Measurements from ENCODE around the gene SYTL1. TPM values are rescaled to one million over a fixed set of nuclear protein-coding genes. Genes with fewer than 3 reads are reported as not detected.

Gene SYTL1
- total RNA-seq = 100 to 1,000 TPM; 244 to 312 (median 273) TPM
- 144 TPM for total RNA-seq (2013)

GRCh38 chr1:27341525-27342252, at the start of gene SYTL1:
TSS of gene SYTL1 (plus strand) at chr1:27342022. CDS start at chr1:27345335, 3,313 bp downstream.
- H3K36me3 Mint-ChIP-seq = no peaks in the 10 kb centered on the region
- TF ChIP-seq CTCF (IDR thresholded peaks at IDR 0.05) = no peak
- peak; percentile 75 to 82 (median 76) for ATAC-seq
- H3K27me3 Mint-ChIP-seq (ENCODE audit: low read depth in 2 of 2) = no peaks in the 10 kb centered on the region
- peaks cover 51 to 62% of the 10 kb centered on the region in 2 donors for H3K4me1 Mint-ChIP-seq
- no peaks in the 10 kb centered on the region for H3K27me3 ChIP-seq (ENCODE audit: control insufficient read depth, insufficient read depth, low read length)
- peak within 1 kb of the TSS; percentile 91 for H3K4me3 Mint-ChIP-seq
- peak within 1 kb of the TSS; percentile 88 to 90 for H3K27ac Mint-ChIP-seq
- peaks cover 55% of the 10 kb centered on the region for H3K4me1 ChIP-seq (ENCODE audit: control insufficient read depth, insufficient read depth, low read length)
- no peaks in the 10 kb centered on the region for H3K9me3 ChIP-seq (ENCODE audit: control insufficient read depth, insufficient read depth, low read length)
- H3K4me3 ChIP-seq (ENCODE audit: low read length) = peak within 1 kb of the TSS; percentile 80
- peak; percentile 75 to 77 for DNase-seq
- under 1% methylated on average over 22 of the region's 22 CpGs for WGBS (ENCODE audit: insufficient coverage)
- H3K27ac ChIP-seq (ENCODE audit: low read length) = peak within 1 kb of the TSS; percentile 92
- H3K9me3 Mint-ChIP-seq = no peaks in the 10 kb centered on the region
- intact Hi-C loops (cut with micrococcal nuclease) = loop anchor here (1.0 to 10.0 kb wide), 4 partner anchors 8 to 647 kb away; partner anchors contain the start of genes ARID1A and TMEM222
- peaks cover 13% of the 10 kb centered on the region for H3K36me3 ChIP-seq (ENCODE audit: control insufficient read depth, insufficient read depth, low read length)

GRCh38 chr1:27292106-27292505, 49.7 kb upstream of the SYTL1 start:
- DNase-seq = no peak
- Histone ChIP-seq H3K9me3 (ENCODE audit: control insufficient read depth, insufficient read depth, low read length) (no peaks in the 10 kb centered on the region), H3K27me3 (ENCODE audit: control insufficient read depth, insufficient read depth, low read length) (no peaks in the 10 kb centered on the region), H3K27ac (ENCODE audit: low read length) (no peak overlapping the region), H3K36me3 (ENCODE audit: control insufficient read depth, insufficient read depth, low read length) (peaks cover 66% of the 10 kb centered on the region), H3K4me3 (ENCODE audit: low read length) (no peak overlapping the region), H3K4me1 (ENCODE audit: control insufficient read depth, insufficient read depth, low read length) (no peaks in the 10 kb centered on the region)
- H3K27me3 Mint-ChIP-seq (ENCODE audit: low read depth in 2 of 2) = no peaks in the 10 kb centered on the region
- no peak overlapping the region for H3K4me3 Mint-ChIP-seq
- H3K36me3 Mint-ChIP-seq = no peaks in the 10 kb centered on the region
- no peak for ATAC-seq
- 93% methylated on average over 5 of the region's 5 CpGs for WGBS (ENCODE audit: insufficient coverage)
- intact Hi-C loops (cut with micrococcal nuclease) = no loop called here
- H3K9me3 Mint-ChIP-seq = no peaks in the 10 kb centered on the region
- H3K4me1 Mint-ChIP-seq = no peaks in the 10 kb centered on the region
- H3K27ac Mint-ChIP-seq = no peak overlapping the region
- no peak for TF ChIP-seq CTCF (IDR thresholded peaks at IDR 0.05)

- no peaks in the 10 kb centered on the region for H3K4me1 ChIP-seq (ENCODE audit: control insufficient read depth, insufficient read depth, low read length)
- no peak overlapping the region for H3K27ac ChIP-seq (ENCODE audit: low read length)
- no peaks in the 10 kb centered on the region for H3K27me3 ChIP-seq (ENCODE audit: control insufficient read depth, insufficient read depth, low read length)
- intact Hi-C loops (cut with micrococcal nuclease) = no loop called here
- Mint-ChIP-seq H3K27ac (no peak overlapping the region), H3K9me3 (no peaks in the 10 kb centered on the region), H3K36me3 (no peaks in the 10 kb centered on the region), H3K4me1 (no peaks in the 10 kb centered on the region), H3K4me3 (no peak overlapping the region), H3K27me3 (ENCODE audit: low read depth in 2 of 2) (no peaks in the 10 kb centered on the region)
- H3K36me3 ChIP-seq (ENCODE audit: control insufficient read depth, insufficient read depth, low read length) = peaks cover 73% of the 10 kb centered on the region
- no peak overlapping the region for H3K4me3 ChIP-seq (ENCODE audit: low read length)
- ATAC-seq (no peak), DNase-seq (no peak)
- WGBS (ENCODE audit: insufficient coverage) = 99% methylated on average over 8 of the region's 8 CpGs
- no peaks in the 10 kb centered on the region for H3K9me3 ChIP-seq (ENCODE audit: control insufficient read depth, insufficient read depth, low read length)
- TF ChIP-seq CTCF (IDR thresholded peaks at IDR 0.05) = no peak
Observed at GRCh38 chr1:27293915-27294314, 47.9 kb upstream of the SYTL1 start.
